ENCODE results near the gene UBB.

The UBB gene

DNA sequence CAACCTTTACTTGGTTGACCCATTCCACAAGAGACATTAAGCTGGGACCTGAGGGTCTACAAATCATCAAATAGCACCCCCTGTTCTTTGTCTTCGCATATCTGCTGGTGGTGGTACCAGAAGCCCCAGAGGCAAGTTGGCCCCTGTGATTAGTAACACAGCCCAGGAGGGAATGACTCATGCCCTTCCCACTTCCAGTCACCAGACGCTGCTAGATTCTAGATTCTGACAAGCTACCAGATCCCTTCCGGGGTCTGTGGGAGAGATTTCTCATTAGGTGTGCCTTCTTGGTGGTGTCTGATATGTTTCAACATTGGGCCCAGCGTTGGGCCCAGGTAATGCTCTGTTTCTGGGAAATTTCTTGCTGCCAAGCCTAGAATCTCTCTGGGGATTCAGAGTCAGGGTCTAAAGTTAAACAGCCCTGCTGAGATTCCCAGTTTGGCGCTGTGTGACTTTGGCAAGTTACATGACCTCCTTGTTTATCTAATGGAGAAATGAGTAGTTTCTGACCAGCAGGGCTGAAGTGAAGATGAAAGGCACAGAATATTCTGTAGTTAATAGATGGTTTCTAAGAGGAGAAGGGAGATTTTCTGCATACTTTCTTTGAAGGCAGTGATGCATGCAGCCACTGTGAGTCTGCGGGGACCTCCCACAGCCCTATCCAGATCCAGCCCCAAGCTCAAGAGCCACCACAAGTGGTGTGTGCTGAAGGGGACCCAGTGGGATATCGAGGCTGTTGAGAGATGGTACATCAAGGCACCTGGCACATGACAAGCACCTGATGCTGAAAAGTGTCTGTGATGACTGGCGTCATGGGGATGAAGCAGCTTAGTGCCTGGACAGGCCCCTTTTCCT, 38.4 kb downstream of the UBB start:
- no peak for DNase-seq

DNA sequence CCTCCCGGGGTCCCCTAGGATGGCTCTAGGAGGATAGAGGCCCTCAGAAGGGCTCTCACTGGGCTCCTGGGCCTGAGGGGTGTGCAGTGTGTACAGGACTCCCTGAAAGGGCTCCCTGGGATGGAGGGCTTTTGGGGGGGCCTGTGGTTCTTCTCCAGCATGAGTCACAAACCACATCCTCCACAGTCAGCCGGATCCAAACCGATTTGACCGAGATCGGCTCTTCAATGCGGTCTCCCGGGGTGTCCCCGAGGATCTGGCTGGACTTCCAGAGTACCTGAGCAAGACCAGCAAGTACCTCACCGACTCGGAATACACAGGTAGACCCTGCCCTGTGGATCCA, 39.0 kb downstream of the UBB start:
- DNase-seq = no peak

GRCh38 chr17:16422416-16422815, 41.5 kb downstream of the UBB start:
- no peak for DNase-seq

DNA sequence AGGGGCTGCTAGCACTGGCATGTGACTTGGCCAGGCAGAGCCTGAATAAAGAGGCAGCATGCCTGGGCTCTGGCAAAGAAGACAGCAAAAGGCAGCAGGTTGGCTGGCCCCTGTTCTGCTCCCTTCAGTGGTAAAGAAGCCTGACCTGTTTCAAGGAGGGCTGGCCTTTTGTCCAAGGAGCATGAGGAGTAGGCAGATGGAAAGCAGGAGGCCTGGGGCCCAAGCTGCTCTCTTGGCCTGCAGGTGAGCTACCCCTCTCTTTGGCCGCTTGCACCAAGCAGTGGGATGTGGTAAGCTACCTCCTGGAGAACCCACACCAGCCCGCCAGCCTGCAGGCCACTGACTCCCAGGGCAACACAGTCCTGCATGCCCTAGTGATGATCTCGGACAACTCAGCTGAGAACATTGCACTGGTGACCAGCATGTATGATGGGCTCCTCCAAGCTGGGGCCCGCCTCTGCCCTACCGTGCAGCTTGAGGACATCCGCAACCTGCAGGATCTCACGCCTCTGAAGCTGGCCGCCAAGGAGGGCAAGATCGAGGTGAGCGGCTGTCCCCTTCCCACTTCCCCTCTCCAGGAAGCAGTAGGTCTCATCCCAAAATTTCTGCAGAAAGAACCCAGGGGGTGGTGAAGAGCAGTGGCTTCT, 42.5 kb downstream of the UBB start:
- DNase-seq = no peak

DNA sequence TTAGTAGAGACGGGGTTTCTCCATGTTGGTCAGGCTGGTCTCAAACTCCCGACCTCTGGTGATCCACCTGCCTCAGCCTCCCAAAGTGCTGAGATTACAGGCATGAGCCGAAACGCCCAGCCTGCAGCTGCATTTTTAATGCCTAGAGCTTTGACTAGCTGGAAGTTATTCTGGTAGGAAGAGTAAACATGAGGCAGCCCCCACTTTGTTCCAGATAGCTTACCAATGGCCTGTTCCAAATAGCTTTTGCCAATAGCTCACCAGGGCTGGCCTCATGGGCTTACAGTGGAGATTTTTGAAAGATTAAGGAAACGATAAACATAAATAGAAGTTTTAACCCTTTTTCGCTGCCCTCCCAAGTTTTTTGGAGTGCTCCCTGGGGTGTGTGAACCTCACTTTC, 44.3 kb downstream of the UBB start:
- no peak for DNase-seq

- no peak for DNase-seq
Observed at GRCh38 chr17:16425698-16426659, 45.1 kb downstream of the UBB start.

DNA sequence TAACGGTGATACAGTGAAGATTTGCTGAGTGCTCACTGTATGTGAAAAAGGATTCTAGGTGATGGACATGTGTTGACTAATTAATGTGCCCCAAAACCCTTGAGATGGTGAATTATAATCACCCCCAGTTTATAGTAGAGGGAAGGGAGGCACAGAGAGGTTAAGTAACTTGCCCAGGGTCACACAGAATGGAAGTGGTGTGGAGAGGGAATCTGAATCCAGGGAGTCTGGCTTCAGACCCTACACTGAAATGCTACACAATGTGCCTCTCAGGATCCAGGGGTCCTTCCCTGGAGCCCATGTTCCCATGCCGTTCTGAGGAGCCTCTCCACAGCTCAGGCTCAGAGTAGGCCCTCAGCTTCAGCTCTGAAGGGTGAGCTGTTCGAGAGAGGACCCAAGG, 46.1 kb downstream of the UBB start:
- no peak for DNase-seq

GRCh38 chr17:16428098-16428882, 47.4 kb downstream of the UBB start:
- DNase-seq = peak; percentile 67

DNA sequence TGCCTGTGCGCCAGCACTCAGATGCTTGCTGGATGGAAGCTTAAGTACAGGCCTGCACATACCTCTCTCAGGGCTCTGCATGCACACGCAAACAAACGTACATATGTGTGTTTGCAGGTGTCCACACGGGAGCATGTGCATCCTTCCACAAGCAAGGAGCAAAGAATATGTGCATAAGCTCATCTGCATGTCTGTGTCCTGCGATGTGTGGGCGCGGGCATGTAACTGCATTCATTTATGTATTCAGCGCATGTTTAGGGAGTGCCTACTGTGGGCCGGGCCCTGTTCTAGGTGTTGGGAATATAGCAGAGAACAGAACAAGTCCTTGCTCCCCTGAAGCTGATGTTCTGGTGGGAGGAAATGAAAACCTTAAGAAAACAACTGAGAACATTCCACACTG, 48.2 kb downstream of the UBB start:
- DNase-seq = no peak

DNA sequence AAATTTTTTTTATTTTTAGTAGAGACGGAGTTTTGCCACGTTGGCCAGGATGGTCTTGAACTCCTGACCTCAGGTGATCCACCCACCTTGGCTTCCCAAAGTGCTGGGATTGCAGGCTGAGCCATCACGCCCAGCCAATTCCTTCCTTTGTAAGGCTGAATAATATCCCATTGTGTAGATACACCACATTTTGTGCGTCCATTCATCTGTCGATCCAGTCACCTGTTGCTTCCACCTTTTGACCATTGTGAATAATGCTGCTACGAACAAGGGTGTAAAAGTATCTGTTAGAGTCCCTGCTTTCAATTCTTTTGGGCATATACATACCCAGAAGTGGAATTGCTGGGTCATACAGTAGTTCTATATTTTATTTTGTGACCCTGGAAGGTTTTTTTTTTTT, 49.8 kb downstream of the UBB start:
- DNase-seq = no peak

DNA sequence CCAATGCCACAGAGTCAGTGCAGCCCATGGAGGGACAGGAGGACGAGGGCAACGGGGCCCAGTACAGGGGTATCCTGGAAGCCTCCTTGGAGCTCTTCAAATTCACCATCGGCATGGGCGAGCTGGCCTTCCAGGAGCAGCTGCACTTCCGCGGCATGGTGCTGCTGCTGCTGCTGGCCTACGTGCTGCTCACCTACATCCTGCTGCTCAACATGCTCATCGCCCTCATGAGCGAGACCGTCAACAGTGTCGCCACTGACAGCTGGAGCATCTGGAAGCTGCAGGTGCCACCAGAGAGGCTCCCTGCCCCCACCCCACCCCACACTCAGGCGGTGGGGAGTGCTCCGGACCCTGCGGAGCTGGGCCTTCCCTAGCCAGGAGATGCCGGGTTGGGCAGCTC, 51.1 kb downstream of the UBB start:
- no peak for DNase-seq
